ENCODE results near the gene RHOH. TPM values are rescaled to one million over a fixed set of nuclear protein-coding genes. Genes with fewer than 3 reads are reported as not detected.
"Not testable (repeated sequence)": the region's sequence is repeated elsewhere in the genome, so short reads cannot be mapped to it uniquely, and the experiment has no call there.

The RHOH gene
- total RNA-seq, 1 experiment from 2014 or later = not detected

DNA sequence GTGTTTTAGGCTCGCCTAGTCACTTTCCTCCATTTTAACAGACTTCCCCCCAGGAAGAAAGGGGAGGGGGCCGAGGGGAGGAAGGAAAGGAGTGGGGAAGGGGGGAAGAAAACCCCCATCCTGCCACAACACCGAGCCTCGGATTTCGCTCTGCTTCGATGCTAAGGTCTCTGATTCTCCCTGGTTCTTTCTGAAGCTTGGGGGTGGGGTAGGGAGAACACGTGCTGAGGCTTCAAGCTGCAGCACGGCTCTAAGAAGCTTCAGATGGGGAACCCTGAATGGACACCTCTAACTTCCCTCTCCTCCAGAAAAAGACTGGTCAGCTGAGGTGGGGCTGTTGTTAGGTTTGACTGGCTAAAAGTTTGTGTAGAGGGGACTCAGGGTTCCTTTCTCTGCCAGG, 61.8 kb downstream of the RHOH start:
- no peak for DNase-seq (ENCODE audit: low spot score)

DNA sequence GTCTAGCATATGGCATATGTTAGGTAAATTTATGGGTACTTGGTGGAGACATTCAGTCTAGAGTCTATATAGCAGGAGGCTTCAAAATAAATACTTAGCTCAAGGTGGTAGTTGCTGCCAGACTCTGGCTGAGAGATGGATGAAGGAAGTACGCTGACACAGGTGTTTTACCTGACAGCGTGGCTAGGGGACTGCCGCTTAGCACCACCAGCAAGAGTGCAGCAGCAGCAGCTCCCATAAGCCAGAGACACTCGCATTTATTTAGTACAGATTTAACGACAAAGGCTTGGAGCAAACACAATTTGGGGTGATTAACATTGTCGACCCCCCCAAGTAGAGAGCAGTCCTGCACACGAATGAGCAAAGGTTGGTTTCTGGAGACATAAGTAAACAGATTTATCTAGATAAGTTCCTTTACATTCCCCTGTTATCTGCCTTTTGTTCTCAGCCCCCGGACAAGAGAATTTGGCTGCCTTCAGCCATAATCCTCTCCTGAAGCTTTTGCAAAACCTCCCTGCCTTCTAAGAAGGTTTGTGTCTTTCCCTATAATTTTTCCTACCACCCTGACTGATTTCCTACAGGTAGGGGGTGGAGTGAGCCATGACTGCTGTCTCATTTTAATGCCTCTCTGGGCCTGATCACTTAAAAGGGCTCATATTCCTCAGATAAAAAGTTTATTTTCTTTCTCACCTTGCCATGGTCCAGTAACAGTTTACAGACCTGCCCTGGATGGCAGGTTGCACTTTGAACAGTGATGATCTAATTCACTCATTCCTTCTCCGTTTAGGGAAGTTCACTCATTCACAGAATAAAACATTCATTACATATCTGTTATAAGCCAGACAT, 64.6 kb downstream of the RHOH start:
- no peak for DNase-seq (ENCODE audit: low spot score)

DNA sequence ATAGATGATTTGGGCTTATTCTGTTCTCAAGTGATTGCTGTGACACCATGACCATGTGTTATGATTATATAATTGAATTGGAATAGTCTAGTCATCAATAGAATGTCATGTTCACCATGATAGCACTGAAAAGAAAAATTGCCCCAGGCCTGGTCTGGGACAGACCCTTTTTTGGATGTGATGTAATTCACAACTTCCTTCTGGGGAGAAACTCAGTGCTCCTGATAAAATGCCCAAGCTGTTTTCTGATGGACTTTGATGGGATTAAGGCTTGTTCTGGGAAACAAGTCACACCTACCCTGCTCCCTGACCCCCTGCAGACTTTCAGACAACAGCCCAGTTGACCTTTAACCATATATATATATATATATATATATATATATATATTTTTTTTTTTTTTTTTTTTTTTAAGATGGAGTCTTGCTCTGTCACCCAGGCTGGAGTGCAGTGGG, 65.3 kb downstream of the RHOH start:
- no peak for DNase-seq (ENCODE audit: low spot score)

DNA sequence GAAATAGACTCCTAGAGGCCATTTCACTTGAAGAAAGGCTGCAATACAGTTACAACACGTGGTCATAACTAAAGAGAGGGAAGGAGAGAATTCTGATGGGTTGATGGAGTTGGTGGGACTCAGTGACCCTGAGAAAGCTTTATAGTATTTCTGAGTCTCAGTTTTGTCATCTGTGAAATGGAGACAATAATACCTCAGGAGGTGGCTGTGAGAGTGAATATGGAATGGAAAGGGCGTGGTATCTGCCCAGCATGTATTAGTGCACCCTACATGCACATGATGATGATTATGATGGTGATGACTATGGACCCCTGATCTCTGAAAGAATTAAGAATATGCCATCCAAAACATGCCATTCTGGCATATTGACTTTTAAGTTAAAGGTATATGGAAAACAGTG, 66.0 kb downstream of the RHOH start:
- no peak for DNase-seq (ENCODE audit: low spot score)

- no peak for DNase-seq (ENCODE audit: low spot score)
Measured at GRCh38 chr4:40264497-40264896, 67.7 kb downstream of the RHOH start.

DNA sequence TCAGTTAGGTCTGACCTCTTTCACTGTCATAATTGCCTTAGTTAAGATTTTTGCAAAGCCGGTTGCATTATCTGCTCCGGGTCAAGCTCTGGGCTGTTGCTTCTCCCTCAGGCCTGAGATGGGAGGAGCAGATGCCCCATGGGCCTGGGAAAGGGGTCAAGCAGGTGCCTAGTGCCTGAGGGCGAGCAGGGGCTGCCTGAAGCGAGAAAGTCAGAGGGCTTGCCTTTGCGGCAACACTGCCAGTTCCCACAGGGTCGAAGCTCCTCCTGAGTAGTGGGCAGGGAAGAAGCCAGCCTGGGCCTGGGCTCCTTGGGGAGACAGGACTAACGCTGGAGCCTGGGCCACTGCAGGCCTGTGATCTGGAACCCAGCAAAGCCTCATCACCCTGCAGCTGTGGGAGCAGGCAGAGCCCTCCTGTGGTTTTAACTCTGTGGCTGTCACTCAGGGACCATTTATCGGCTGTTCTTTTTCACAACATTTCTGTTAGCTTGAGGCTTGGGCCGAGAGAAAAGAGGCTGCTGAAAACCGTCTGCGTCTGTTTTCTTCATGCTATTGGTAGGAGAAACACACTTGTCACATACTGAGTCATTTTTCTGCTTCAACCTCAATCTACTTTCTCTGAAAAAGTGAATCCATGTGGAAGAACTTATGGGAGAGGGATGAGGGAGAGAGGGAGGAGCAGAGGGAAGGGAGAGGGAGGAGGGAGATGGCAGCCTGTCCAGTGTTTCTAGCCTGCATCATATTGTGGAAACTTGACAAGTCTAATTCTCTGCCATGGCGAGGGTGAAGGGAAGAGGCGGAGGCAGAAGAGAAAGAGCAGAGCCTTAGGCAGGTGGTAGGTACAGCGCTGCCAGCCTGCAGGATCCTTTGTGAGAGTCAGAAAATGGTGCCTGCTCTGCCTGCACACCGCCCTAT, 68.4 kb downstream of the RHOH start:
- DNase-seq (ENCODE audit: low spot score) = no peak

DNA sequence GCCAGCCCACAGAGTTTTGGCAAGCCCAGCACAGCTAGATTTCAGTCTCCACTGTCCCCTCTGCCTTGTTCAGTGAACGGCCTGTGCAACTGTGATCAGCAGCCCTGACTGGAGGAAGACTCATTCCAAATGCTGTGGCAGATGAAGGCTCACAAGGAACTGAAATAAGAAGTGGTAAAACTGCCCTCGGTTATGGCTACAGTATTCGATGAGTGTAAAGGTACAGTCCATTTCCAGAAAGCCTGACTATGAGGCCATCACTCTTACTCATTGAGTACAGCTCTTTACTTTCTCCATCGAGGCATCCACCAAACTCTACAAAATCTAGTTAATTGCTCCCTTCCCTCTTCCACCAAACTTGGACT, 69.1 kb downstream of the RHOH start:
- DNase-seq (ENCODE audit: low spot score) = no peak

GRCh38 chr4:40269133-40269532, 72.3 kb downstream of the RHOH start:
- DNase-seq (ENCODE audit: low spot score) = no peak

DNA sequence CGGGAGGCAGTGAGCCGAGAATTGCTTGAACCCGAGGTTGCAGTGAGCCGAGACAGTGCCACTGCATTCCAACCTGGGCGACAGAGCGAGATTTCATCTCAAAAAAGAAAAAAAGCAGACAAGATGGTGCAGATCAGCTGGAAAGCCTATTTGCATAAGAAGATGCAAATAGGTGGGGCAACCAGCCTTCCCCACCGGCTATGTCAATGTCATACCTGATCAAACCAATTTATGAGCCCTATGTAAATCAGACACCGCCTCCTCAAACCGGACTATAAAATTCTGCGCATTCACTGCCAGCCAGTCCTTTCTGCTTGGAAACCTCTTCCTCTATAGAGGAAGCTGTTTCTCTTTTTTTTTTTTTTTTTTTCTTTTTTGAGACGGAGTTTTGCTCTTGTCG, 73.8 kb downstream of the RHOH start:
- no peak for DNase-seq (ENCODE audit: low spot score)

DNA sequence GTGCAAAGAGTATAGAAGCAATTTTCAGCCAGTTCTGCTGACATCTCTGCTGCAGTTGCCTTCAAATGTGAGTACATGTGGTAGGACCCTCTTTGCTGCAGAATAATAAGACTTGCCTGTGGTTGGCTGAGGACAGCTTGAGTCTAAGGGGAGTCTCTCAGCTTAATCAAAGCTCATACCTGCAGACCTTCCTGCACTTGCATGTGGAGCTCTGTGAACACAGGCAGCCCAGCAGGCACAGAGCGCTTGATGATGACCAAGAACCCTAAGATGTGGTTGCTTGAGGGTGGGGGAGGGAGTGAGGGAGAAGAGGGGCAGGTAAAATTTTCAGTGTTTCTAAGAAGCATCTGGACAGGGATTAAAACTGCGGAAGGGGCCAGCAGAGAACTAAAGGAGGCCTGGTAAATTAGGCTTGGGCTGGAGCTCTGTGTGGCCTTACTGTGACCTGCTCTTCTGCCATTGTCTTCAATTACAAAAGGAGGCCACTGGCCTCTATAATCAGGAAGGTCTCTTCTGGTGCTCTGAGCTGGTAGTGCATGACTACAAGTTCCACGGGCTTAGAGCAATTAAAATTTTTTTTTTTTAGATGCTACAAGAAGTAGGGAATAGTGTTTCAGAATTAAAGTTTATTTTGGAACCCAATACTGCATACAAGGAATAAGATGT, 78.4 kb downstream of the RHOH start:
- DNase-seq (ENCODE audit: low spot score) = no peak

DNA sequence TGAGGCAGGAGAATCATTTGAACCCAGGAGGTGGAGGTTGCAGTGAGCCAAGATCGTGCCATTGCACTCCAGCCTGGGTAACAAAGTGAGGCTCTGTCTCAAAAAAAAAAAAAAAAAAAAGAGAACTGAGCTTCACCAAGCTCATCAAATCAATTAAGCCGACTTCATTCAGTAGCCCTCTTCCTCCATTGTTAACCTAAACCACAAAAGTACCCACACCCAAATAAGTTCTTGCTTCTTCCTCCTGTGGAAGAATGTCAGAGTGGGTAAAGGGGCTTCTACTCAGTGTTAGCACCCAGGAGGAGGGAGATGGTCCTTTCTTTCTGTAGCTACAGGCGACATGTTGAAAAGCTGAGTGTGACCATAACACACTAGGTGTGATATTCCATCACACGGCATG, 79.7 kb downstream of the RHOH start:
- no peak for DNase-seq (ENCODE audit: low spot score)

- DNase-seq (ENCODE audit: low spot score) = no peak
Measured at GRCh38 chr4:40280586-40280985, 83.8 kb downstream of the RHOH start.

GRCh38 chr4:40281099-40281498, 84.3 kb downstream of the RHOH start:
- no peak for DNase-seq (ENCODE audit: low spot score)

- DNase-seq (ENCODE audit: low spot score) = no peak
Measured at GRCh38 chr4:40281913-40282312, 85.1 kb downstream of the RHOH start.

DNA sequence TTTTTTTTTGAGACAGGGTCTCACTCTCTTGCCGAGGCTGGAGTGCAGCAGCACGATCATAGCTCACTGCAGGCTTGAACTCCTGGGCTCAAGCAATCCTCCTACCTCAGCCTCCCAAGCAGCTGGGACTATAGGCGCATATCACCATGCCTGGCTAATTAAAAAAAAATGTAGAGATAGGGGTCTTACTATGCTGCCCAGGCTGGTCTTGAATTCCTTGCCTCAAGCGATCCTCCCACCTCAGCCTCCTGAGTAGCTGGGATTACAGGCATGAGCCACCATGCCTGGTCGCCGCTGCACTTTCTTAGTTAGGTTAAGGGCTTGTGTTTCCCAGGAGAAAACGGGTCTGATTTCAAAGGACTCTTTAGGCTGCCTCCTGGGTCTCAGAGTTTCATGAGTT, 86.0 kb downstream of the RHOH start:
- DNase-seq (ENCODE audit: low spot score) = not testable (repeated sequence)

GRCh38 chr4:40283413-40283812, 86.6 kb downstream of the RHOH start:
- no peak for DNase-seq (ENCODE audit: low spot score)

DNA sequence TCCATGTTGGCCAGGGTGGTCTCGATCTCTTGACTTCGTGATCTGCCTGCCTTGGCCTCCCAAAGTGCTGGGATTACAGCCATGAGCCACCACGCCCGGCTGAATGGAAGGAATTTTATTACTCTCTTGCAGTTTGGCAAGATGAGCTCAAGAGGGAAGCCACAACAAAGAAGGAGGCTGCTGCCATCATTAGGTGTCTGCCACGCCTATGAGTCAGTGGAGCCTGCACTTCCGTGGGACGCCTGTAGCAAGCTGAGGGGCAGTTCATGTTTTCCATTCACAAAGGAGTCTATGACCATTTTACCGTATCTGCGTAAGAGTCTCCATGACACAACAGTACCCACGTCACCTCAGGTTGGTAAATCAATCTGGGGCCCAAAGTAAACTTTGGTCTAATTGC, 87.1 kb downstream of the RHOH start:
- no peak for DNase-seq (ENCODE audit: low spot score)

DNA sequence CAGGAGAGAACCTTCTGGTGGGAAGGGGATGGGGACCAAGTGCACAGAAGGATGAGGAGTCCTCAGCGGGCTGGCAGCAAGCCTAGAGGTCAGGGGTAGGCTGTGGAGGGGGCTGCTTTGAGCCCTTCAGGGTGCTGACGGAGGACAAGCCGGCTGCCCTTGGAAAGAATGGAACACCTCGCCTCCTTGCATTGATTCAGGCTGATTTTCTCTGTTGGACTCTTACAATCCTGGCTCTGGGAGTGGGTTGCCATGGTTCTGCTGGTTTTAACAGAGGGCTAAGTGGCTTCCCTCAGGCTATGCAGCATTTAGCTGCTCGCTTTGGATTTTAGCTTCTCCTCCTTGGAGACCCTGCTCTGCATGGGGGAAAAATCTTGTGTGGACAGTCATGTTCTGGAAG, 88.9 kb downstream of the RHOH start:
- no peak for DNase-seq (ENCODE audit: low spot score)

DNA sequence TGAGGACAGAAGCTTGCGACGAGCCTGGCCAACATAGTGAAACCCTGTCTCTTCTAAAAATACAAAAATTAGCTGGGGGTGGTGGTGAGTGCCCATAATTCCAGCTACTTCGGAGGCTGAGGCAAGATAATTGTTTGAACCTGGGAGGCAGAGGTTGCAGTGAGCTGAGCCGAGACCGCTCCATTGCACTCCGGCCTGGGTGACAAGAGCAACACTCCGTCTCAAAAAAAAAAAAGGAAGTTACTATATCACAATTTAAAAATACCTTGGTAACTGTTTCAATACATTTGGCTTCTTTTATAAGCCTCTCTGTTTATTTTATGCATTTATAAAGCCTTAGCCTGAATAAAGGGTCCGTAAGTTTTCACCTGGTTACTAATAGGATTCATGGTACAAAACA, 91.7 kb downstream of the RHOH start:
- DNase-seq (ENCODE audit: low spot score) = no peak

- no peak for DNase-seq (ENCODE audit: low spot score)
Measured at GRCh38 chr4:40289366-40290188, 92.7 kb downstream of the RHOH start.

DNA sequence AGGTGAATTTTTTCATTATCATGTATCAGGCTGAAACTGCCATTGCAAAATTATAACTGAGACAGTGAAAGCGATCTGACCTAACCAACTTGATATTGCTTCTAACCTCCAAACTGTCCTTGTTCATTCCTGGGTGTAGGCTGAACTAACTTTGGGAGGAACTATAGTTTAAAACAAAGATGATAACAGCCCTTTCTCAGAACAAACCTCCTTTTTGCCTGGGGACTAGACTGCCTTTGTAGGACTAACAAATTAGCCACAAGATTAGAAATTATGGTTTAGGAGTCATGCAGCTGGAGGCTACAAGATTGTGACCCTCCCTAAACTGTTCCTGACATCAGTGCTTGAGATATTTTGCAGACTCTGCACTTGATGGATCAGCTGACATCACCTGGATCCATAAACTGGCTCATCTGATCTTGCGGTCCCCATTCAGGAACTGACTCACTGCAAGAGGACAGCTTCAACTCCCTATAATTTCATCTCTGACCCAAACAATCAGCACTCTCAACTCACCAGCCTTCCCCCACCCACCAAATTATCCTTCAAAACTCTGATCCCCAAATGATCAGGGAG, 93.9 kb downstream of the RHOH start:
- DNase-seq (ENCODE audit: low spot score) = not testable (repeated sequence)
